ENCODE data around the gene NOP58. TPM values are rescaled to one million over a fixed set of nuclear protein-coding genes. Genes with fewer than 3 reads are reported as not detected.
"Not testable (repeated sequence)": the region's sequence is repeated elsewhere in the genome, so short reads cannot be mapped to it uniquely, and the experiment has no call there.

Gene NOP58
- total RNA-seq, 6 experiments from 2014 or later, result 16.4 to 37.8 (median 28.4) TPM

- ATAC-seq (no peak), DNase-seq (no peak)
- intact Hi-C loops (cut with DNase I), result no loop called here
- WGBS (ENCODE audit: insufficient coverage, low coverage, low lambda C conversion rate, missing lambda C conversion rate), result 84% methylated on average over 2 of the region's 3 CpGs
- Histone ChIP-seq H3K4me1 (no peaks in the 10 kb centered on the region), H3K36me3 (peaks cover 10 to 36% (median 23%) of the 10 kb centered on the region in 4 donors), H3K4me3 (no peak overlapping the region), H3K27ac (no peak overlapping the region), H3K9me3 (no peaks in the 10 kb centered on the region), H3K27me3 (no peaks in the 10 kb centered on the region)
- no peak for TF ChIP-seq POLR2A (IDR thresholded peaks at IDR 0.05)
- no peak for TF ChIP-seq CTCF (IDR thresholded peaks at IDR 0.05)
Measured at GRCh38 chr2:202307690-202308089, 42.1 kb downstream of the NOP58 start.

DNA sequence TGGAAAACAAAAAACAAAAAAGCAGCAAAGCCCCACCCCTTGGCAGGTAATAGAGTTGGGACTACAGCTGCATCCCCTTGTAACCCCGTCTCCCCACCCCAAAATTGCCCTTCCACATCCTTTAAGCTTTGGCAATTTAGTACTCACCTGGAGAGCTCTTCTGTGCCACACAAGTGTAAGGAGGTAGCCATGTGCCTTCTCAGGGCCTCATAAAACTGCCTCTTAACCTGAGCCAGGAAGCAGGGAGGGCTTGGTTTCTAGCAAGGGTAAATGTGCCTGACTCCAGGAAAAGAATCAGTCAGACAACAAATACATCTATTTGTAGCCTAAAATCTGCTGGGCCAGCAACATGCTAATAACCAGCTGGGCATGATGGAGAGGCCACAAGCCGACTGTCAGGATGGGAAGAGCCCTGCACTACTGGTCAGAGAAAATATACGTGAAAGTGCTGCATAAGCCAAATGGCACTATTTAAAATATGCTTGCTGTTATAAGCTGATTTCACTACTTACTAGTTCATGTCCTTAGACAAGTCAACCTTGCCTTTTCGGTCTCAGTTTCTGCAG lies 46.3 kb downstream of the NOP58 start:
- no peak for TF ChIP-seq POLR2A (IDR thresholded peaks at IDR 0.05)
- TF ChIP-seq CTCF (IDR thresholded peaks at IDR 0.05), result no peak
- intact Hi-C loops (cut with DNase I), result no loop called here
- DNase-seq, result no peak
- Histone ChIP-seq H3K27ac (no peak overlapping the region), H3K9me3 (no peaks in the 10 kb centered on the region), H3K27me3 (no peaks in the 10 kb centered on the region), H3K4me1 (peaks cover 0 to 5% (median 0%) of the 10 kb centered on the region in 4 donors), H3K36me3 (peaks cover 0 to 3% (median under 1%) of the 10 kb centered on the region in 4 donors), H3K4me3 (no peak overlapping the region)
- peak in 2 of 4 donors; percentile 23 to 40 for ATAC-seq
- 85% methylated on average over 4 of the region's 4 CpGs for WGBS (ENCODE audit: insufficient coverage, low coverage, low lambda C conversion rate, missing lambda C conversion rate)

- no peaks in the 10 kb centered on the region for H3K9me3 ChIP-seq
- DNase-seq (no peak), ATAC-seq (no peak)
- no peak overlapping the region for H3K27ac ChIP-seq
- peaks cover 0 to 14% (median 0%) of the 10 kb centered on the region in 4 donors for H3K4me1 ChIP-seq
- no peaks in the 10 kb centered on the region for H3K27me3 ChIP-seq
- no peaks in the 10 kb centered on the region for H3K36me3 ChIP-seq
- no peak for TF ChIP-seq POLR2A (IDR thresholded peaks at IDR 0.05)
- TF ChIP-seq CTCF (IDR thresholded peaks at IDR 0.05), result no peak
- WGBS (ENCODE audit: insufficient coverage, low coverage, low lambda C conversion rate, missing lambda C conversion rate), result 71% methylated on average over 2 of the region's 2 CpGs
- intact Hi-C loops (cut with DNase I), result no loop called here
- H3K4me3 ChIP-seq, result no peak overlapping the region
Measured at GRCh38 chr2:202314116-202314515, 48.6 kb downstream of the NOP58 start.

DNA sequence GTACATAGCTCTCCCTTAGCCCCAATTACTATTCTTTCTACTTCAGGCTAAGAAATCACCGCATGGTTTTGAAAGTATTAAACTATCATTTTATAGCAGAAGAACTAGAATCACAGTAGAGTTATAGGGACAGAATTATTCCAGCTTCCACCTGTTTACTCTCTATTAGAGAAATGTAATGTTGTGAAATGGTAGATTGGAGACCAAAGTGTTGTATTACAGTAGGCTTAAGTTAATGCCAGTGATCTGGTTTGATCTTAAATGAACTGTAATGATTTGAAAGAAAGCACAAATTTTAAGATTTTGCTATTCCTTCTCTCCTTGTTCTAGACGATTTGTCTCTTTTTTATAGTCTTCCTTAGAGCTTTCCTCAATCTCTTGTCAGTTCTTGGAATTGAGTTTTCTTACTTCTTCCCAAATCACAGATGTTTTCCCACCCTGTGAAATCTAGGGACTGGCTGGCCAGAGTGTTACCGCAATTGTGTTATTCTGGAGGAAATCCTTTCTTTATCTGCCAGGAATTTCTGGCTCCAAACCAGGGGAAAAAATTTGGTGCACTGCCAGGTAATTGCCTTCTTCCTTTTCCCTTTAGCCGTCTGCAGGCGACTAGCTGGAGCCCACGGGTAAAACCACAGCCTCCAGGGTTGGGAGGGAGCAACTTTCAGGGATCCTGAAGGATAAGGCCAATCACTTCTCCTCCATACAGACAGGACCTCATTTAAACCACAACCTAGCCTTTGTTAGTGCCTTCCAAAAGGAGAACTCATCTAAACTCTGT lies 51.7 kb downstream of the NOP58 start:
- no peaks in the 10 kb centered on the region for H3K36me3 ChIP-seq
- DNase-seq, result peak; percentile 56 to 80 (median 56)
- H3K4me3 ChIP-seq, result no peak overlapping the region
- no peak for TF ChIP-seq POLR2A (IDR thresholded peaks at IDR 0.05)
- no peak for TF ChIP-seq CTCF (IDR thresholded peaks at IDR 0.05)
- H3K9me3 ChIP-seq, result no peaks in the 10 kb centered on the region
- no peaks in the 10 kb centered on the region for H3K27me3 ChIP-seq
- peak; percentile 84 to 90 (median 88) for ATAC-seq
- WGBS (ENCODE audit: insufficient coverage, low coverage, low lambda C conversion rate, missing lambda C conversion rate), result 12% methylated on average over 6 of the region's 6 CpGs
- H3K27ac ChIP-seq, result peak overlapping the region in 2 of 3 donors; percentile 11 to 37
- H3K4me1 ChIP-seq, result peaks cover 0 to 14% (median 0%) of the 10 kb centered on the region in 4 donors
- intact Hi-C loops (cut with DNase I), result no loop called here

GRCh38 chr2:202320362-202320761 lies 54.8 kb downstream of the NOP58 start:
- 97% methylated on average over 3 of the region's 3 CpGs for WGBS (ENCODE audit: insufficient coverage, low coverage, low lambda C conversion rate, missing lambda C conversion rate)
- H3K36me3 ChIP-seq; H3K9me3 ChIP-seq; ATAC-seq; H3K27ac ChIP-seq; intact Hi-C loops (cut with DNase I); DNase-seq; H3K27me3 ChIP-seq; H3K4me3 ChIP-seq: not testable (repeated sequence)
- H3K4me1 ChIP-seq, result peaks cover 0 to 14% (median 0%) of the 10 kb centered on the region in 4 donors

All from right lobe of liver (tissue), 6 donors.